ENCODE results near the gene CLMP. TPM values are rescaled to one million over a fixed set of nuclear protein-coding genes. Genes with fewer than 3 reads are reported as not detected.

Gene CLMP
- total and polyA plus RNA-seq, 2 experiments from 2014 or later: 7.1 to 18.4 TPM

DNA sequence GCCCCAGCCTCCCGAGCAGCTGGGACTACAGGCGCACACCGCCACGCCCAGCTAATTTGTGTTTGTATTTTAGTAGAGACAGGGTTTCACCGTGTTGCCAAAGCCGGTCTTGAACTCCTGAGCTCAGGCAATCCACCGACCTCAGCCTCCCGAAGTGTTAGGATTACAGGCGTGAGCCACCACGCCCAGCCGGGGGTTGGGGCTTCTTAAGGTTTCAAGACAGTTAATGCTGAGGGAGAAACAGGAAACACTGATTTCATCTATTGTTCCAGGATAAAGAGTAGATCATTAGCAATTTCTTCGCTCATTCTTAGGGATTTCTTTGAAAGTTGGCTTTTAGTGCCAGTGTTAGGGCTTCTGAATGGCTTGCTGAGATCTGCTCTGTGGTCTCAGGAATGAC is 21.2 kb upstream of the CLMP start:
- peaks cover 9% of the 10 kb centered on the region; the same call in 1 of the 2 replicates for H3F3A ChIP-seq (replicated peaks; ENCODE audit: low read depth)
- H3K4me3 ChIP-seq: no peak overlapping the region
- ATAC-seq (peak; percentile 70), DNase-seq (ENCODE audit: low spot score) (peak; percentile 89)
- H3K36me3 ChIP-seq (ENCODE audit: insufficient read depth): no peaks in the 10 kb centered on the region
- TF ChIP-seq CREB1 (CRISPR knock-in tag; IDR thresholded peaks at IDR 0.05; ENCODE audit: low read depth) (no peak), EZH2 (IDR thresholded peaks at IDR 0.05; ENCODE audit: low read depth, unreplicated experiment) (no peak), ZNF331 (CRISPR knock-in tag; IDR thresholded peaks at IDR 0.05; ENCODE audit: low read depth) (no peak), POLR2AphosphoS5 (IDR thresholded peaks at IDR 0.05; ENCODE audit: low read depth) (no peak), NANOG (IDR thresholded peaks at IDR 0.05; ENCODE audit: borderline replicate concordance) (peak; percentile 81)
- TF ChIP-seq, protein P1, sequence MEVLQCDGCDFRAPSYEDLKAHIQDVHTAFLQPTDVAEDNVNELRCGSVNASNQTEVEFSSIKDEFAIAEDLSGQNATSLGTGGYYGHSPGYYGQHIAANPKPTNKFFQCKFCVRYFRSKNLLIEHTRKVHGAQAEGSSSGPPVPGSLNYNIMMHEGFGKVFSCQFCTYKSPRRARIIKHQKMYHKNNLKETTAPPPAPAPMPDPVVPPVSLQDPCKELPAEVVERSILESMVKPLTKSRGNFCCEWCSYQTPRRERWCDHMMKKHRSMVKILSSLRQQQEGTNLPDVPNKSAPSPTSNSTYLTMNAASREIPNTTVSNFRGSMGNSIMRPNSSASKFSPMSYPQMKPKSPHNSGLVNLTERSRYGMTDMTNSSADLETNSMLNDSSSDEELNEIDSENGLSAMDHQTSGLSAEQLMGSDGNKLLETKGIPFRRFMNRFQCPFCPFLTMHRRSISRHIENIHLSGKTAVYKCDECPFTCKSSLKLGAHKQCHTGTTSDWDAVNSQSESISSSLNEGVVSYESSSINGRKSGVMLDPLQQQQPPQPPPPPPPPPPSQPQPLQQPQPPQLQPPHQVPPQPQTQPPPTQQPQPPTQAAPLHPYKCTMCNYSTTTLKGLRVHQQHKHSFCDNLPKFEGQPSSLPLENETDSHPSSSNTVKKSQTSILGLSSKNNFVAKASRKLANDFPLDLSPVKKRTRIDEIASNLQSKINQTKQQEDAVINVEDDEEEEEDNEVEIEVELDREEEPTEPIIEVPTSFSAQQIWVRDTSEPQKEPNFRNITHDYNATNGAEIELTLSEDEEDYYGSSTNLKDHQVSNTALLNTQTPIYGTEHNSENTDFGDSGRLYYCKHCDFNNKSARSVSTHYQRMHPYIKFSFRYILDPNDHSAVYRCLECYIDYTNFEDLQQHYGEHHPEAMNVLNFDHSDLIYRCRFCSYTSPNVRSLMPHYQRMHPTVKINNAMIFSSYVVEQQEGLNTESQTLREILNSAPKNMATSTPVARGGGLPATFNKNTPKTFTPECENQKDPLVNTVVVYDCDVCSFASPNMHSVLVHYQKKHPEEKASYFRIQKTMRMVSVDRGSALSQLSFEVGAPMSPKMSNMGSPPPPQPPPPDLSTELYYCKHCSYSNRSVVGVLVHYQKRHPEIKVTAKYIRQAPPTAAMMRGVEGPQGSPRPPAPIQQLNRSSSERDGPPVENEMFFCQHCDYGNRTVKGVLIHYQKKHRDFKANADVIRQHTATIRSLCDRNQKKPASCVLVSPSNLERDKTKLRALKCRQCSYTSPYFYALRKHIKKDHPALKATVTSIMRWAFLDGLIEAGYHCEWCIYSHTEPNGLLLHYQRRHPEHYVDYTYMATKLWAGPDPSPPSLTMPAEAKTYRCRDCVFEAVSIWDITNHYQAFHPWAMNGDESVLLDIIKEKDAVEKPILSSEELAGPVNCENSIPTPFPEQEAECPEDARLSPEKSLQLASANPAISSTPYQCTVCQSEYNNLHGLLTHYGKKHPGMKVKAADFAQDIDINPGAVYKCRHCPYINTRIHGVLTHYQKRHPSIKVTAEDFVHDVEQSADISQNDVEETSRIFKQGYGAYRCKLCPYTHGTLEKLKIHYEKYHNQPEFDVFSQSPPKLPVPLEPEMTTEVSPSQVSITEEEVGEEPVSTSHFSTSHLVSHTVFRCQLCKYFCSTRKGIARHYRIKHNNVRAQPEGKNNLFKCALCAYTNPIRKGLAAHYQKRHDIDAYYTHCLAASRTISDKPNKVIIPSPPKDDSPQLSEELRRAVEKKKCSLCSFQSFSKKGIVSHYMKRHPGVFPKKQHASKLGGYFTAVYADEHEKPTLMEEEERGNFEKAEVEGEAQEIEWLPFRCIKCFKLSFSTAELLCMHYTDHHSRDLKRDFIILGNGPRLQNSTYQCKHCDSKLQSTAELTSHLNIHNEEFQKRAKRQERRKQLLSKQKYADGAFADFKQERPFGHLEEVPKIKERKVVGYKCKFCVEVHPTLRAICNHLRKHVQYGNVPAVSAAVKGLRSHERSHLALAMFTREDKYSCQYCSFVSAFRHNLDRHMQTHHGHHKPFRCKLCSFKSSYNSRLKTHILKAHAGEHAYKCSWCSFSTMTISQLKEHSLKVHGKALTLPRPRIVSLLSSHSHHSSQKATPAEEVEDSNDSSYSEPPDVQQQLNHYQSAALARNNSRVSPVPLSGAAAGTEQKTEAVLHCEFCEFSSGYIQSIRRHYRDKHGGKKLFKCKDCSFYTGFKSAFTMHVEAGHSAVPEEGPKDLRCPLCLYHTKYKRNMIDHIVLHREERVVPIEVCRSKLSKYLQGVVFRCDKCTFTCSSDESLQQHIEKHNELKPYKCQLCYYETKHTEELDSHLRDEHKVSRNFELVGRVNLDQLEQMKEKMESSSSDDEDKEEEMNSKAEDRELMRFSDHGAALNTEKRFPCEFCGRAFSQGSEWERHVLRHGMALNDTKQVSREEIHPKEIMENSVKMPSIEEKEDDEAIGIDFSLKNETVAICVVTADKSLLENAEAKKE (CRISPR knock-in tag; IDR thresholded peaks at IDR 0.05): no peak
- H3K27me3 ChIP-seq (ENCODE audit: insufficient read depth): no peaks in the 10 kb centered on the region
- no peak overlapping the region for H3K4me3 Mint-ChIP-seq
- no peaks in the 10 kb centered on the region for H4K20me1 ChIP-seq (replicated peaks; ENCODE audit: insufficient read depth)
- peaks cover 17% of the 10 kb centered on the region for H3K27me3 Mint-ChIP-seq (ENCODE audit: insufficient read depth, low read depth, poor library complexity)
- no peaks in the 10 kb centered on the region for H3K9me2 ChIP-seq (ENCODE audit: insufficient read depth)
- peak overlapping the region; percentile 82 for H3K27ac ChIP-seq (ENCODE audit: low read depth)
- H3K9me3 Mint-ChIP-seq: 0 out of 3 replicates have a peak, but pooled peaks cover 2% of the 10 kb centered on the region
- no peak overlapping the region for H3K4me2 ChIP-seq
- peaks cover 8% of the 10 kb centered on the region; the same call in 1 of the 3 replicates for H3K36me3 Mint-ChIP-seq (ENCODE audit: low read depth)
- no peak overlapping the region for H3K27ac Mint-ChIP-seq
- peaks cover 36% of the 10 kb centered on the region for H3K4me1 Mint-ChIP-seq
- peaks cover 42% of the 10 kb centered on the region for H3K4me1 ChIP-seq (ENCODE audit: insufficient read depth)
- H3K79me2 ChIP-seq (replicated peaks; ENCODE audit: insufficient read depth): no peaks in the 10 kb centered on the region
- no peak overlapping the region for H2AFZ ChIP-seq

DNA sequence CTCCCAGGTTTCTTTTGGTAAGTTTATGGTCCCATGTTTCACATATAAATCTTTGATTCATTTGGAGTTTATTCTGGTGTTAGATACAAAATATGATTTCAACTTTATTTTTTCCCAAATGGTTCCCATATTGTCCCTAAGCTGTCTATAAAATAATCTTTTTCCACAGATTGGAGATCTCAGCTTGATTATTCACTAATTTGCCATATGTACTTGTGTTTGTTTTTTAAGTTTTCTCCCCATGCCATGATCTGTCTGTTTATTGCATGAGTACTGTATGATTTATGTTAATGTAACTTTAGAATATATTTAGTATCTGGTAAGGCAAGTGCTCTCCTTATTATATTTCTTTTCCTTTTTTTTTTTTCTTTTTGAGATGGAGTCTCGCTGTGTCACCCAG is 19.9 kb upstream of the CLMP start:
- no peak for DNase-seq (ENCODE audit: low spot score)
- Histone ChIP-seq H3F3A (replicated peaks; ENCODE audit: low read depth) (peaks cover 12% of the 10 kb centered on the region; the same call in 1 of the 2 replicates), H3K36me3 (ENCODE audit: insufficient read depth) (no peaks in the 10 kb centered on the region), H3K4me2 (no peak overlapping the region), H3K9me2 (ENCODE audit: insufficient read depth) (no peaks in the 10 kb centered on the region), H4K20me1 (replicated peaks; ENCODE audit: insufficient read depth) (no peaks in the 10 kb centered on the region), H3K4me3 (no peak overlapping the region), H3K79me2 (replicated peaks; ENCODE audit: insufficient read depth) (no peaks in the 10 kb centered on the region), H3K27me3 (ENCODE audit: insufficient read depth) (no peaks in the 10 kb centered on the region), H2AFZ (no peak overlapping the region), H3K27ac (ENCODE audit: low read depth) (no peak overlapping the region), H3K4me1 (ENCODE audit: insufficient read depth) (peaks cover 49% of the 10 kb centered on the region)
- Mint-ChIP-seq H3K27ac (peak overlapping the region; percentile 45; the same call in 1 of the 2 replicates), H3K36me3 (ENCODE audit: low read depth) (peaks cover 8% of the 10 kb centered on the region; the same call in 1 of the 3 replicates), H3K9me3 (0 out of 3 replicates have a peak, but pooled peaks cover 2% of the 10 kb centered on the region), H3K27me3 (ENCODE audit: insufficient read depth, low read depth, poor library complexity) (peaks cover 19% of the 10 kb centered on the region), H3K4me1 (peaks cover 42% of the 10 kb centered on the region), H3K4me3 (no peak overlapping the region)
- no peak for ATAC-seq
- no peak for TF ChIP-seq POLR2AphosphoS5 (IDR thresholded peaks at IDR 0.05; ENCODE audit: low read depth)
- no peak for TF ChIP-seq CREB1 (CRISPR knock-in tag; IDR thresholded peaks at IDR 0.05; ENCODE audit: low read depth)
- no peak for TF ChIP-seq STAT1 (IDR thresholded peaks at IDR 0.05; ENCODE audit: unreplicated experiment)
- TF ChIP-seq NANOG (IDR thresholded peaks at IDR 0.05; ENCODE audit: borderline replicate concordance): no peak
- TF ChIP-seq EZH2 (IDR thresholded peaks at IDR 0.05; ENCODE audit: low read depth, unreplicated experiment): no peak
